ENCODE data around the gene PTGR1.

DNA sequence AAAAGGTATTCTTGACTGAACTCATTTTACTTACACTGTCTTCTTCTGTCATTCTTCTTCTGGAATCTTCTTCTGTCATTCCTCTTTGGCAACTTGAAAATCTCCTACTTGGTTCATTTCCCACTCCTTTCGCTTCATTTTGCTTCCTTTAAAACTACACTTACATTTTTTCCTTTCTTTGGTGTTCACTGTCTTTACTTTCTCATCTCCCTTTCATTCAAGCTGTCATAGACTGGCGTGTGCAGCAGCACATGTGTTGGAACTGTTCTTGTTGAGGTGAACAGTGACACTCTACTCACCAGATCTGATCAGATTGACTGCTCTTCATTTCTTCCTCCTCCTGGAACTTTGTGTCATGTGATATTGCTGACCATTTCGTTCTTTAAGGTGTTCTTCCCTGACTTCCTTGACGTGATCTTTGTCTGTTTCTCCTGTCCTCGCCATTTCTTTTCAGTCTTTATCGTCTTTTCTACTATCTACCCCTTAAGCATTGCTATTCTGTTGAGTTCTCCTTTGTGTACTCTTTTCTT is 38.0 kb upstream of the PTGR1 start:
- TF ChIP-seq POLR2AphosphoS5 (IDR thresholded peaks at IDR 0.05) (no peak), POLR2A (IDR thresholded peaks at IDR 0.05) (no peak)
- TF ChIP-seq, protein P1, sequence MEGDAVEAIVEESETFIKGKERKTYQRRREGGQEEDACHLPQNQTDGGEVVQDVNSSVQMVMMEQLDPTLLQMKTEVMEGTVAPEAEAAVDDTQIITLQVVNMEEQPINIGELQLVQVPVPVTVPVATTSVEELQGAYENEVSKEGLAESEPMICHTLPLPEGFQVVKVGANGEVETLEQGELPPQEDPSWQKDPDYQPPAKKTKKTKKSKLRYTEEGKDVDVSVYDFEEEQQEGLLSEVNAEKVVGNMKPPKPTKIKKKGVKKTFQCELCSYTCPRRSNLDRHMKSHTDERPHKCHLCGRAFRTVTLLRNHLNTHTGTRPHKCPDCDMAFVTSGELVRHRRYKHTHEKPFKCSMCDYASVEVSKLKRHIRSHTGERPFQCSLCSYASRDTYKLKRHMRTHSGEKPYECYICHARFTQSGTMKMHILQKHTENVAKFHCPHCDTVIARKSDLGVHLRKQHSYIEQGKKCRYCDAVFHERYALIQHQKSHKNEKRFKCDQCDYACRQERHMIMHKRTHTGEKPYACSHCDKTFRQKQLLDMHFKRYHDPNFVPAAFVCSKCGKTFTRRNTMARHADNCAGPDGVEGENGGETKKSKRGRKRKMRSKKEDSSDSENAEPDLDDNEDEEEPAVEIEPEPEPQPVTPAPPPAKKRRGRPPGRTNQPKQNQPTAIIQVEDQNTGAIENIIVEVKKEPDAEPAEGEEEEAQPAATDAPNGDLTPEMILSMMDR (IDR thresholded peaks at IDR 0.05): no peak
